Activated naive CD4-positive, alpha-beta T cell treated with anti-CD3 and anti-CD28 coated beads, Interleukin-2, amount 50 U/mL, for 16 hours (primary cell): ENCODE data around the gene PHRF1.

ENCODE experiments used
- DNase-seq: peaks from one replicate; pipeline ENCODE4 v3.0.0-alpha.2; 2020

Gene PHRF1

DNA sequence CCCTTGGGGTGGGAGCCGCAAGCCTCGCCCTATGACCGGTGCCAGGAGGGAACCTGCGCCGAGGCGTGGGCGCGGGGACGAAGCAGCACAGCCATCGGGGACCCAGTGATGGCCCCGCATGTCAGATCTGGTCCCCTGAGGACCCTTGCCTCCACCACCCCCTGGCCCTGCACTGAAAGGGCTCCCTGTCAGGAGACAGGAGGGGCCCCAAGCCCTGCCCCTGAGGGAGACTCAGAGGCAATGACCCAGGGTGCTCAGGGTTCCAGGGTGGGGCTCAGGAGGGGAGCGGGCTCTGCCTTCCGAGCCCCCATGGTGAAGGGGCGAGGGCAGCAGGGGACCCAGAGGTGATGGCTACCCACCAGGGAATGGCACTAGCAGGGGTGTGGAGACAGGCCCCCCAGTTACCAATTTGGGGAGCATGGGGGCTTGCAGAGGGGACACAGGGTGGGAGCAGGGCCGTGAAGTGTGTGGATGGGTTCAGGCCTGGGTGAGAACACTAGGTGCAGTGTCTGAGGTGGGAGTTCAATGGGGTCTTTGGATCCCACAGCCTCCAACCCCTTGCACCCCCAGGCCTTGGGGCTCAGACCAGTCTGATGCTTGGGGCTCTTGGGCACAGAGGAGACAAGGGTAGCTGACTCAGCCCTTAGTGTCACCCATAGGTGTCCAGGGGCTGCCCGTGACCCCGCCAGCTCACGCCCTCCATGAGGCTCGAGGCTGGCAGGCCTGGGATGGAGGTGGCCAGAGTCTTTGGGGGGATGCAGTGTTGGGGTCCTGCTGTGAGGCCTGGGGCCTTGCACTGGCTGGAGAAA, 38.4 kb upstream of the PHRF1 start:
- DNase-seq = no peak

GRCh38 chr11:538431-539051, 37.7 kb upstream of the PHRF1 start:
- DNase-seq = no peak

DNA sequence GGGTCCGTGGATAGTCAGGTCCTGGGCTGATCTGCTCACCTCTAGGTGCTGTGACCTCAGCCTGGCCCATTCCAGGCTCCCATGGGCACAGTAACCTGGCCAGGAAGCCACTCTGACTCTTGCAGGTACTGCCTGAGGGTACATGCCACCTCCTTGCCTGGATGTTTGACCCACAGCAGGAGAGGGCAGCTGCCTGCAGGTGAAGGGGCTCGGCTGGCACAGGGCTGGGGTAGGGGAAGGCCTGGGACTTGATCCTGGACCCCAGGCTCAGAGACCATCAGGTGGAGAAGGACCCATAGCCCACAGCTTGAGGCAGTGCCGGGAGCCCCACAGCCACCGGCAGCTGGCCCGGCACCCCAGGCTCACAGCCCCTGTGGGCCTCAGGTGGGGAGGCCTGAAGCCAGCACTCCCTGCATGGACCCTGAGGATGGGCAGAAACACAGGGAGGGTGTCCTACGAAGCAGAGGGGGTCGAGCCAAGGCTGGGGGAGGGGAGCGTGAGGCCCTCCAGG, 36.2 kb upstream of the PHRF1 start:
- no peak for DNase-seq

- DNase-seq = no peak
These were observed 35.5 kb upstream of the PHRF1 start for GRCh38 chr11:540583-541432.

DNA sequence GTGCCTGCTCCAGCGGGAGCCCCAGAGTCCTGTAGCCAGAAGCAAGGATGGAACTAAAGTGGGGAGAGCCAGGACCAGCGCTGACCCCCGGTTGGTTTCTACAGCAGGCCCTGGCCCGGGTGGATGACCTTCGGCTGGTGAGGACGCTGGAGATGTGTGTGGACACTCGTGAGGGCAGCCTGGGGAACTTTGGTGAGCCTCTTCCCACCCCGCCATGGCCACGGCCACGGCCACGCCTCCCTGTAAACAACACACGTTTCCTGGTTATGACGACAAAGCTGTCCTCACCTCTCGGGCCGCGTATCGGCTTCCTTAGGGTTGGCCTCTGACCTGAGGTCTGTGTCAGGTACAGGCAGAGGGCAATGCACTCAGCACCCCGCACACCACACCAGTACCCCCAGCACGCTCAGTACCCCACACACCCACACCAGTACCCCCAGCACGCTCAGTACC, 34.8 kb upstream of the PHRF1 start:
- DNase-seq = no peak

DNA sequence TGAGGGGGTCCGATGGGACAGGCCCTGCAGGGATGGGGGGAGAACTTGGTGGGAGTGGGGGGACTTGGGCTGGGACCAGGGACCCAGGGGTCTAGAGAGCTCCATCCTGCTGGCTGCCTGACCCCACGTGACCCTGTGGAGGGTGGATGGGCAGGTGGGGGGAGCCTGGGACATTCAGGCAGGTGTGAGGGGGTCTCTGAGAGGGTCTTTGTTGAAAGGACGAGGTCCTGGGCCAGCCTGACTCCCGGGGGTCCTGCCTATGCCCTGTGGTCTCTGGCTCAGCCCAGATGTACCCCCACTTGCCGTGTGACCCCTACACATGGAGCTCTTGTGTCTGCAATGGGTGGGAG, 31.5 kb upstream of the PHRF1 start:
- DNase-seq = no peak

DNA sequence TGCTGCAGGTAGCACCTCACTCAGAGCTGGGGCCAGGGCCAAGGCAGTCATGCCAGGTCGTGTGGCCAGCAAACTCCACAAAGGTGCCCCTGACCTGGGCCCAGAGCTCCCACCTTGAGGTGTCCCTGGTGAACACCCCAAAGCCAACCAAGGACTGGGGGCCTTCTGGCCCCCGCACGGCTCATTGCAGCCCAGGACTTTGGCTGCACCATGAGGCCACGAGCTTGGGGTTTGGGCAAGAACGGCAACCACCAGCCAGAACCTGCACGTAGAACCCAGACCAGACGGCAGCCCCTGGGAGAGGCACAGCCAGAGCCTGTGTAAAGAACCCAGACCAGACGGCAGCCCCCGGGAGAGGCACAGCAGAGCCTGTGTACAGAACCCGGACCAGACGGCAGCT, 31.1 kb upstream of the PHRF1 start:
- DNase-seq = no peak

- DNase-seq = no peak
These were observed 27.3 kb upstream of the PHRF1 start for GRCh38 chr11:548700-549603.

- DNase-seq = no peak
These were observed 26.1 kb upstream of the PHRF1 start for GRCh38 chr11:550021-550745.

DNA sequence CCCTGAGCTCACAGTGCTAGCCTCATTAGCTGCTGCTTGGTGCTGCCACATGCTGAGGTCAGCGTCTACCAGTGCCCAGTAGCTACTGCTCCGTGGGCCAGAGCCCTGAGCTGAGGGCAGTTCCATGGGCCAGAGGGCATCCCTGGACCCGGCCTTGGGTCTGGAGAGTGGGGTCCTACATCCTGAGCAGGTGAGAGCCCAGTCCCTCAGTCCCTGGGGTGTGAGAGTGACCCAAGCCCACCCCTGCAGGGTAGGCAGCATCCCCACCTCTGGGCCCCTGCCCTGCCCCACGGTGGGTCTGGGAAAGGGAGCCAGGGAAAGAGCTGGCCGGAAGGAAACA, 25.6 kb upstream of the PHRF1 start:
- no peak for DNase-seq

- no peak for DNase-seq
These were observed 25.1 kb upstream of the PHRF1 start for GRCh38 chr11:551131-551530.

DNA sequence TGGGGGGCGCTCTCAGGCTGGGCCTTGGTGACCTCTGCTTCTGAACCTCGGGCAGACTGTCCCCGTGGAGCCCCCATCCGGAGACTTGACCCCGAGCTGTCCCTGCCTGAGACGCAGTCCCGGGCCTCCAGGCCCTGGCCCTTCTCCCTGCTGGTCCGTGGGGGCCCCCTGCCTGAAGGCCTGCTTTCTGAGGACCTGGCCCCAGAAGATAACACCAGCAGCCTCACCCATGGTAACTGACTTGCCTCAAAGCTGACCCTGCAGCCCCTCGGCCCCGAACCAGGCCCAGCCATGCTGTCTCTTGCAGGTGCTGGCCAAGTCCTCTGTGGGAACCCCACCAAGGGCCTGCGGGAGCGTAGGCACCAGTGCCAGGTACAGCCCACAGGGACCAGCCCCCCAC, 24.7 kb upstream of the PHRF1 start:
- DNase-seq = no peak

DNA sequence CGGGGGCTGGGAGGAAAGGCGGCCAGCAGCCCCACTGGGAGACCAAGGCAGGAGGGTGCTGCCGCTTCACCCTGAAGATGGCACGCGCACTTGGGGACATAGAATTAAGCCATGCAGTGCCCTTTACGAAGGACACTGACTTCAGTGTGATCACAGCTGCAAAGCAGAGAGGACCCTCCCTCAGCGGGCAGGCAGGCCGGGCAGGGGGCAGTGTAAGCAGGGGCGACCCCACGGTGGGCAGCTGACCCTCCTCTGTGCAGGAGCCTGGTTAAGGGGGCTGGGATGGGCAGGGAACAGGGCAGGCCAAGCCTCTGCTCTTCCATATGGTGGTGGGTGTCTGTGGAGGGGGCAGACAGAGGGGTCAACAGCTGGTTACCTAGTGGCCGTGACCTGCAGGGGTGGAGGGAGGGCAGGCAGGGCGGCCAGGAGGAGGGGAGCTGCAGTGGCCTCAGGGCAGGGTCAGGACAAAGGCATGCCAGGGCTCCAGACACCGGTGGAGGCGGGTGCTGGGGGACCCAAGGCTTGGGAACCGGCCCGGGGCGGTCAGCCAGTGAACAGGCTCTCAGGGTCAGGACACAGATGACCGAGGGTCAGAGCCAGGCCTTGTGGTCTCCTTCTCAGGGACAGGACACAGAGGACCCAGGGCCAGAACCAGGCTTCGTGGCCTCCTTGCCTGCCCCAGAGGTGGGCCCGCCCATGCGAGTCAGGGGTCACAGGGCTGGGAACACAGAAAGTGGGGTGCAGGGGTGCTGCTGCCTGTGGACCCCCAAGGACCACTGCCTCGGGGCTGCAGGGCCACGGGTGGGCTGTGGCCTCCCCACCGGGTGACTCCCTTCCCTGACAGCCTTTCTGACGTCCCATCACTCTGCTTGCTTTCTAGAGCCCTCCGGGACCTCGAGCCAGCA, 22.9 kb upstream of the PHRF1 start:
- DNase-seq = no peak

DNA sequence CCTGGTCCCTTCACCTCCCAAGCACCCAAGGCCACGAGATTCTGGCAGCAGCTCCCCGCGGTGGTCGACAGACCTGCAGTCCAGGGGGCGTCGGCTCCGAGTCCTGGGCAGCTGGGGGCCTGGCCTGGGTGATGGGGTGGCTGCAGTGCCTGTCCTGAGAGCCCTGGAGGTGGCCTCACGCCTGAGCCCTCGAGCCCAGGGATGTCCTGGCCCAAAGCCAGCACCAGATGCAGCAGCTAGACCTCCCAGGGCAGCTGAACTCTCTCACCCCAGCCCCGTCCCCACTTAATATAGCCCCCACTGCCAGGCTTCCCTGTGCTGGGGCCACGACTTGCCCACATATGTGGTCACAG, 22.3 kb upstream of the PHRF1 start:
- DNase-seq = no peak

GRCh38 chr11:554428-555226, 21.6 kb upstream of the PHRF1 start:
- DNase-seq = peak; percentile 79

DNA sequence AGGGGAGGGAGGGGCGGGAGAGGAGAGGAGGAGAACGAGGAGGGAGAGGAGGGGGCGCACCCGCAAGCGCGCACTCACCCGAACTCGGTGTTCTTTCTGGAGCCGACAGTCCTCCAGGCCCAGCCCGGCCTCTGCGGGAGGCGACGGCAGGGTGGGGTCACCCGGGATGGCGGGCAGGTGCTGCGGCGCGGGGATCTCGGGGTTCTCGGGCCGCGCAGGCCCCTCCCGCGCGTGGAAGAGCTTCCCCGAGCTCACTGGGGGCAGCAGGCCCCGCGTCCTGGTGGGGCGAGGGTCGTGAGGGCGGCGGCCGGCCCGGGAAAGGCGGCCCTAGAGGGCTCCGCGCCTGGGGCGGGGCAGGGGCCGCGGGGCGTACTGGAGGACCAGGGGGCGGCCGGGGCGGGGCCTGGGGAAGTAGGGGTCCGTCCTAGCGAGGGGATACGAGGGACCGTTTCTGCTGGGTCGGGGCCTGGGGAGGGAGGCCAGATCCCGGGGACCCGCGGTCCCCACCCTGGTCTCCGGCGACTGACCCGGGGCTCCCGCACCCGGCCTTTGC, 21.0 kb upstream of the PHRF1 start:
- no peak for DNase-seq

- no peak for DNase-seq
These were observed 20.2 kb upstream of the PHRF1 start for GRCh38 chr11:555780-556661.

- no peak for DNase-seq
These were observed 19.5 kb upstream of the PHRF1 start for GRCh38 chr11:556662-557256.
